Daoy (cell line): Measurements from ENCODE around the gene ITLN1. TPM values are rescaled to one million over a fixed set of nuclear protein-coding genes. Genes with fewer than 3 reads are reported as not detected.
A peak's percentile ranks its signal among the peaks of the same experiment; 100 is the strongest.
"Not testable (repeated sequence)": the region's sequence is repeated elsewhere in the genome, so short reads cannot be mapped to it uniquely, and the experiment has no call there.

Experiments
- DNase-seq: peaks from one replicate; pipeline ENCODE4 v3.0.0-alpha.2; 2015; ENCODE audit warnings: low read depth
- total RNA-seq: library from RNA; depleted of rRNA; stranded (reverse); fragments of >200 nt; shearing (Covaris generic); gene quantifications from 2 replicates; pipeline ENCODE4 v1.2.3, GENCODE V29; 2014; rRNA removed

ITLN1 gene
- total RNA-seq, result 0.11 TPM in 1 of 2 replicates, not detected in the other

GRCh38 chr1:160885042-160885441, at the start of gene ITLN1:
TSS of gene ITLN1 (minus strand) at chr1:160885180. CDS start at chr1:160884877, 303 bp downstream.
- no peak for DNase-seq

GRCh38 chr1:160933305-160933704, 48.3 kb upstream of the ITLN1 start:
- not testable (repeated sequence) for DNase-seq

- peak; percentile 35 for DNase-seq
These were observed 40.8 kb upstream of the ITLN1 start for GRCh38 chr1:160925652-160926244.

- DNase-seq, result no peak
These were observed 40.0 kb upstream of the ITLN1 start for GRCh38 chr1:160924791-160925651.

- no peak for DNase-seq
These were observed 31.7 kb upstream of the ITLN1 start for GRCh38 chr1:160916666-160917065.

GRCh38 chr1:160913229-160913628, 28.2 kb upstream of the ITLN1 start:
- not testable (repeated sequence) for DNase-seq

- DNase-seq, result no peak
These were observed 26.9 kb upstream of the ITLN1 start for GRCh38 chr1:160911925-160912324.

- no peak for DNase-seq
These were observed 26.5 kb upstream of the ITLN1 start for GRCh38 chr1:160911441-160911840.

GRCh38 chr1:160910170-160910750, 25.3 kb upstream of the ITLN1 start:
- DNase-seq, result no peak

- DNase-seq, result no peak
These were observed 23.0 kb upstream of the ITLN1 start for GRCh38 chr1:160907976-160908375.

GRCh38 chr1:160905617-160905989, 20.6 kb upstream of the ITLN1 start:
- no peak for DNase-seq

GRCh38 chr1:160904783-160905616, 20.0 kb upstream of the ITLN1 start:
- DNase-seq, result no peak

- not testable (repeated sequence) for DNase-seq
These were observed 17.3 kb upstream of the ITLN1 start for GRCh38 chr1:160902251-160902650.

GRCh38 chr1:160901768-160902167, 16.8 kb upstream of the ITLN1 start:
- DNase-seq, result no peak

- DNase-seq, result not testable (repeated sequence)
These were observed 15.7 kb upstream of the ITLN1 start for GRCh38 chr1:160900683-160901082.

- not testable (repeated sequence) for DNase-seq
These were observed 9.6 kb upstream of the ITLN1 start for GRCh38 chr1:160894368-160895135.

GRCh38 chr1:160891474-160891873, 6.5 kb upstream of the ITLN1 start:
- DNase-seq, result no peak

GRCh38 chr1:160888926-160889325, 3.9 kb upstream of the ITLN1 start:
- no peak for DNase-seq

GRCh38 chr1:160887071-160887470, 2.1 kb upstream of the ITLN1 start:
- no peak for DNase-seq

- peak; percentile 40 for DNase-seq
These were observed 401 bp downstream of the ITLN1 start for GRCh38 chr1:160884579-160884978.
